Peyer's patch (tissue), 4 donors: ENCODE results near the gene STAG1.

Source experiments
- POLR2A ChIP-seq, 2 donors: fragments of 450-650 bp; IDR thresholded peaks; one replicate each; pipeline ENCODE4 v1.5.1; 2017; ENCODE audit warnings: antibody characterized with exemption in 2 of 2, mild to moderate bottlenecking in 2 of 2, moderate library complexity in 2 of 2
- TF ChIP-seq, protein P1 (sequence below), 6 experiments: fragments of 450-650 bp in 4 of 6; fragments of 200-600 bp in 2 of 6; sonication (generic) in 1 of 6; IDR thresholded peaks; one replicate each; pipeline ENCODE4 v1.5.1; 2017 to 2019; ENCODE audit warnings: antibody characterized with exemption in 6 of 6, mild to moderate bottlenecking in 3 of 6, moderate library complexity in 1 of 6

GRCh38 chr3:136644212-136644611 lies 108.0 kb downstream of the STAG1 start:
- TF ChIP-seq POLR2A (IDR thresholded peaks at IDR 0.05) = no peak
- TF ChIP-seq, protein P1, sequence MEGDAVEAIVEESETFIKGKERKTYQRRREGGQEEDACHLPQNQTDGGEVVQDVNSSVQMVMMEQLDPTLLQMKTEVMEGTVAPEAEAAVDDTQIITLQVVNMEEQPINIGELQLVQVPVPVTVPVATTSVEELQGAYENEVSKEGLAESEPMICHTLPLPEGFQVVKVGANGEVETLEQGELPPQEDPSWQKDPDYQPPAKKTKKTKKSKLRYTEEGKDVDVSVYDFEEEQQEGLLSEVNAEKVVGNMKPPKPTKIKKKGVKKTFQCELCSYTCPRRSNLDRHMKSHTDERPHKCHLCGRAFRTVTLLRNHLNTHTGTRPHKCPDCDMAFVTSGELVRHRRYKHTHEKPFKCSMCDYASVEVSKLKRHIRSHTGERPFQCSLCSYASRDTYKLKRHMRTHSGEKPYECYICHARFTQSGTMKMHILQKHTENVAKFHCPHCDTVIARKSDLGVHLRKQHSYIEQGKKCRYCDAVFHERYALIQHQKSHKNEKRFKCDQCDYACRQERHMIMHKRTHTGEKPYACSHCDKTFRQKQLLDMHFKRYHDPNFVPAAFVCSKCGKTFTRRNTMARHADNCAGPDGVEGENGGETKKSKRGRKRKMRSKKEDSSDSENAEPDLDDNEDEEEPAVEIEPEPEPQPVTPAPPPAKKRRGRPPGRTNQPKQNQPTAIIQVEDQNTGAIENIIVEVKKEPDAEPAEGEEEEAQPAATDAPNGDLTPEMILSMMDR (IDR thresholded peaks at IDR 0.05) = no peak
